HG03520 (cell line): ENCODE data around the gene NKX2-3.

ENCODE experiments used
- ATAC-seq: cut with Tn5 transposase; IDR thresholded peaks from one replicate; pipeline ENCODE4 v1.9.1; 2021; ENCODE audit warnings: mild to moderate bottlenecking, moderate library complexity; ENCODE audit not compliant: unreplicated experiment

The NKX2-3 gene

DNA sequence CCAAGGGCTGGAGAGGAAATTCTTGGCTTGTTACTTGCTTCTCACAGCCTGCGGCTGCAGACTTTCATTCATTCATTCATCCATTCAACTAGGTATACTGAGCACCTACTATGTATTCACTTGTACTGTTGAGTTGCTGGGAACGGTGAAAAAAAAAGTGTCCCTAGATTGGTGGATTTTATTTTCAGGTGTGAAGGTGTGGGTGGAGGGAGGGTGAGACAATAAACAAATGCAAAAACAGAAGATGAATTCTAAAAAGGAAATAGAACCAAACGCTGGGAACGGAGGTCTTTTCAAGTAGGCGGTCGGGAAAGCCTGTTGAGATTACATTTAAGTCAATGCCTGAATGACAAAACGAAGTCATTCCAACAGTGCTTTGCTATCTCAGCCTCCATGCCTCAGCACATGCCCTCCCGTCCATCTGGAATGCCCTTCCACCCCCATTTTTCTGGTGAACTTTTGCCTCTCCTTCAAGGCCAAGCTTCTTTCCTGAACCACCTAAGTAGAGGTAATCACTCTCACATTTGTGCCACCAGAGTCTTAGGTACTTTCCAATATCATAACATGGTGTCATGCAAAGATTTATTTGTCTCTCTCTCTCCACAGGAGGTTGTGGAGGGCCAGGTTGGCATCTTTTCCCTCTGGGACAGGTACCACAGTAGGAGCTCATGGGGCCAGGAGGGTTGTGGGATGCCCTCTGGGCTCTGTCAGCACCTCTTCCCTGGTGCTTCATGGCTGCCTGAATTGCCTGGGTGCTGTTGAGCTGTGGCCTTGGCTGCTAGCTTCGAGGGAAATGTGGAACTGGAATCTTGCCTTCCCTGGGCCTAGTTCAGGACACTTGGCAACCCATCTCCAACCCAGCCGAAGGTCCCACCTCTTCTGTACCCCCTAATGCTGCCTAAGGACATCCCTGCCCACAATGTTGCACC is 5.5 kb downstream of the NKX2-3 start:
- ATAC-seq = no peak

DNA sequence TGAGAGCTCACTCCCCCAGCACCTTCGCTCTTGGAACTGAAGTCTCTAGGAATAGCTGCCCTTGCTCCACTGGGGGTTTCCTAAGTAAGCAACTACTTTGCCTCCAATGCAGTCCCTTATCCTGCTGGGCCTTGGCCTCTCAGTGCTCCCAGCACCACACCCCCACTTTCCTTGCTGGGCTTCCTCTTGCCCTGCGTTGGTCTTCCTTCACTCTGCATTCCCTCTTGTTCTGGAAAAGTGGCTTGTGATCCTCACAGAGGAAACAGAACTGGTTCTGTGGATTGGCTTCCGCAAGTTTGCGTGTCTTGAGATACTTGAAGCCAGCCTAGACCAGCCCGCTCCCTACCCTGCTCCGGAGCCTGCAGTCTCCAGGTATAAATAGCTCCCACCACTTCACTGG is 6.4 kb downstream of the NKX2-3 start:
- no peak for ATAC-seq

DNA sequence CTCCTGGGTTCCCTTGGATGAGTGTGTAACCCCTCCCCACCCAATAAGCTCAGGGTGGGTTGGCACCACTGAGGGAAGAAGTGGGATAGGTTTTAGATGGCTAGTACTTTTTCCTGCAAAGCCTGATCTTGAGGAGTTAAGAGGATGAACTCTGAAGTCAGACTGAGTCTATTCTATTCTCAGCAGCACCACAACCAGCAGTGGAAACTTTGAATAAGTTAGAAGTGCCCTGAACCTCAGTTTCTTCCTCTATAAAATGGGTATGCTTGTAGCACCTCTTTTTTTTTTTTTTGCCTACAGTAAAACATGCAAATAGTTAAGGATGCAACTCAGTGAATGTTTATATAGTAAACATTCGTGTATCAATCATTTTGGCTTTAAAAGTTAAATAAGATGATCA is 7.1 kb downstream of the NKX2-3 start:
- ATAC-seq = no peak

DNA sequence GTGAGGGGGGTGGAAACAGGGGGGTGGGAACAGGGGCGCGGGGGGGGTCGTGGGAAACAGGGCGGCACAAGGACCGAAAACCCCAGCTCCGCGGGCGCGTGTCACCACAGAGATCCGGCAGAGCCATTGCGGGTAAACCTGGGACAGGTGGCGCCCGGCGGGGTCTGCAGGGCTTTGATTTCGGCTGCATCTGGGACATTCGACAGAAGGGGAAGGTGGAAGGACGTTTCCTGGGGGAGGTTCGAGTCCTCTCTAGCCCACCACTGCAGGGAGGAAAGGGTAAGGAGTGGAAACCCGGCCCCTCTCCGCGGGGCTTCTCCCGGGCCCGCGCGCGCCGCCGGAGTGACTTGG is 7.5 kb downstream of the NKX2-3 start:
- ATAC-seq = no peak

DNA sequence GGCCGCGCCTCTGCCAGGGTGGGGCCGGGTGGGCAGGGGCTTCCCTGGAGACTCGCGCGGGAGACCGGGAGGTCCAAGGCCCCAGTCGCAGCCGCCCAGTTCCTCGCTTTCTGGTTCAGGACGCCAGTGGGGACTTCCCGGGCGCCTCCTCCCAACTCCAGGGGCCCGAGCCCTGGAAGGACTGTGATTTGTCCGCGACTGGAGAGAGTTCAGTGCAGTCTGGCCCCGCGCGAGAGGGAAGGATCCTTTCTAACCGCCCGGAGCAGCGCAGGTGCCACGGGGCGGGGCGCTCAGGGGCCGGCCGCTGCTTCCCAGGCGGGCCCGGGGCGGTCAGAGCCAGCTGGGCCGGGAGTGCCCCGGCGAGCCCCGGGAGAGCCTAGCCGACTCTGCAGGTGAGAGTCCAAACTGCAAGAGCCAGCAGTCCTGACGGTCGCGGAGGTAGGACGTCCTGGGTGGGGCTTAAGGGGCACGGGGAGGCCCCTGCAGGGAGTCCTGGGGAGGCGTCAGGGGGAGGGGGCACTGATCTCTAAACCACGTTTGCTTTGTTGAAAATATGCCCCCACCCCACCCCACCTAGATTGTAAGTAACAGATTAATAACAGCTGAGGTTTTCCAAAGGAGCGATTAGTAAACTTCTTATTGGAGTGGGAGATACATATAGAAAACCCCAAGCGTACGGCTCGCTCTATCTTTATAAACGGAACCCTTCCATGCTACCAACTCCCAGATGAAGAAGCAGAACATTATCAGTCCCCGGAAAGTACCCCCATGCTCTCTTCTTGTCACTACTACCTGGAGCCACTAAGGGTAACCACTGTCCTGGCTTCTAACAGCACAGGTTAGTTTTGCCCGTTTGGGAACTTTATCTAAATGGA is 8.2 kb downstream of the NKX2-3 start:
- ATAC-seq = no peak

DNA sequence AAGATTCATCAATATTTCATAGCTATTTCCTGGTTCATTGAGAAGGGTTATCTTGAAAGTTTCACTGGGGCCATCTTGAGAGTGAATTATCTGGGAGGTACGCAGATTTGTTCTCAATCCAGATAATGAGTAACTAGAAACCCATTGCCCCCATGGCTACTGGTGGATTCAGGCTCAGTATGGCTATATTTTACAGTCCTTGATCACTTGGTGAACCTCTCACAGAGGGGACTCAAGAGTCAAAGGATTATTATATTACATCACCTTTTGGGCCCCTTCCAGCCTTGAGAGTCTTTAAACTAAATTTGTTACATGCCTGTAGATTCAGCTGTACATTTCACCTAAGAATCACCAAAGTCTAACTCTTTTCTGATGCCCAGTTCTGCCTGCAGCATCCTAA is 11.6 kb downstream of the NKX2-3 start:
- ATAC-seq = no peak

DNA sequence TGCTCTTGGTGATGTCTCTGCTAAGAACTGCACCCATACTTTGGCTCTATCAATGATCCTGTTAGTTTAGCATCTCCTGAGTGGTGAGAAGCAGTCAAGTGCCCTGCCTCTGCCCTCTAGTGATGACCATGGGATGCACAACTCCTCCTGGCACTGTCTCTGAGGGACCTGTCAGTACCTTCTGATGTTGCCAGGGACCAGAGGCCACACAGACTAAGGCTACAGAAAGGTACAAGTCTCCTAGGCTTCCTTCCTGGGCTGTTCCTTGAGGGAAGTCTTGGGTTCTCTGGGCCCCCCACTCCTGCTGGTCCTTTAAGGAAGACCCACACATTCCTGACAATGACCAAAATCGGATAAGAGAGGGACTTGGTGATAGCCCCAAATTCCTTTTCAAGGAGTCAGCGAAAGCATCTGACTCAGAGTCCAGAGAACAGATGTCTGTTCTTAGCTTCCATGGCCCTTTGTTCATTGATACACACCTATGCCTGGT is 15.3 kb downstream of the NKX2-3 start:
- no peak for ATAC-seq

DNA sequence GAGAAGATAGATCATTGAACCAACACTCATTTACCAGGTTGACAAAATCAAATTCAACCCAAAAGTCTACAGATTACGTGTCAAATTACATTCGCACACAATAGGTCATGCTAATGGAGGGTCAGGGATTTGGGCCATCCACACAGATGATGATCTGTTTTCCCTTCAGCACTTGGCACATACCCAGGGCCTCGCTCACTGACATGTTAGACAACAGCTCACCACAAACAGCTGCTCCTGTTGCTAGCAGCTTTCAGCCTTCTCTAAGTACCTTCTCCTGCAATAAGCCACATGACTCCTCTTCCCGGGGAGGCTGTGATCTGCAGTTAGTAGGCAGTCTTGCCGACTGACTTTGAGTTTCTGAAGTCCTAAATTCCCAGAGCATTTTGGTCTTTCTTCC is 18.4 kb downstream of the NKX2-3 start:
- ATAC-seq = no peak

DNA sequence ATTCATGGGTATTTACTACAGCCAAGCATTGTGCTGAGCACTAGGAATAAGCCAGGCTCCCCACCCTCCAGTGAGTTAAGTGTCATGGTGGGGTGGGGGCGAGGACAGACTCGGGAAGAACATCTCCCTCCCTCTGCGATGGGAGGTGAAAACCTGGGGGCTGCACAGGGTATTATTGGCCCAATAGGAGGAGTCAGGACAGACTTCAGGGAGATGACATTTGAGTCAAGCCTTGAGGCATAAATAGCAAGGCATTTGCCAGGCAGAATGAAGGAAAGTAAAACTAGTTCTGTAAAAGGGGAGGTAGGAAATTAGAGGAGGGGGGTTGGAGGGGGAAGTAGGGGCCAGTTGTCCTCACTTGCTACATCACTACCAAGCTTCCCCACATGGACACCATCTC is 18.9 kb downstream of the NKX2-3 start:
- ATAC-seq = no peak

DNA sequence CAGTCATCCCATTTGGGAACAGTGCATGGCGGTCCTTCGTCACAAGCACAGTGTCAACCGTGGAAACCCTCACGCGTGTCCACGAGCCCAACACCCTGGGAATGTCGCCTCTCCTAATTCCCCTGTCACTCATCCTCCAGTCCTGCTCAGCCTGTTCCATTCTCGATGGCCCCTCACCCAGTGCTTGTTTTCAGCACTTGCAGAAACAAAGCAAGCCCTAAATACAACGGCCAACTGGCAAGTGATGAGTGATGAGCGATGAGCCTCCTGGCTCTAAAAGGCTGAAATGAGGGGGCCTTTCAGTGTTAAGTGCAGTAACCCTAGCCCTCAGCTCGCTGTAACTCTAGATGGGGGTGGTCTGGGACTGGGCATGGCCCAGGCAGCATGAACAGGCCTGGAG is 22.6 kb downstream of the NKX2-3 start:
- ATAC-seq = no peak

DNA sequence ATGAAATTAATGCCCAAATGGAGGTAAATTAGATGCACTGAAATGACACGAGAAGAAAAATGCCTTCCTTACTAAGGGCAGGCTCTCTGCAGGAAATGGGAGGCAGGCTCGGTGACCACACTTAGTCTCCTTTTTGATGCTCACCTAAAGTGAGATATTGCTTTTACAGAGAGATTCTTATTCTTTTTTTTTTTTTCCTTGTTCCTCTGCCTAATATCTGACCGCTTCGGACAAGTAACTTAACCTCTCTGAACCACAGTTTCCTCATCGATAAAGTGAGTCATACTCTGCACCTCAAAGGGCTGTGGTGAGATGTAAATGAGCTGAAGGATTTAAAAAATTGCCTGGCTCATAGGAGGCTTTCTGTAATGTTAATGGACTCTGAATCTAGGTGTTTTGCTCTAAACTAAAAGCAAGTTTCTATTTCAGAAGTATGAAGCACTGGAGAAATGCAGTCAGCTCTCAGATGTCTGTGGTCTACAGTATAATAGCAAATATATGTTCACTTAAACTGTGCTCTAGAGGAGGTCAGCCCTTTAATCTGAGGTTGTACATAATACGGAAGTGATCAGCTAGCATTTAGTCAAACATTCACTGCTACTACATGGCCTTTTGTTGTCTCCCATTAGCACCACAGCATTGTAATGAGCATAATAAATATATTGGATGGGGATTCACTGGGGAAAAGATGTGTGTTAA is 23.2 kb downstream of the NKX2-3 start:
- ATAC-seq = peak; percentile 81

DNA sequence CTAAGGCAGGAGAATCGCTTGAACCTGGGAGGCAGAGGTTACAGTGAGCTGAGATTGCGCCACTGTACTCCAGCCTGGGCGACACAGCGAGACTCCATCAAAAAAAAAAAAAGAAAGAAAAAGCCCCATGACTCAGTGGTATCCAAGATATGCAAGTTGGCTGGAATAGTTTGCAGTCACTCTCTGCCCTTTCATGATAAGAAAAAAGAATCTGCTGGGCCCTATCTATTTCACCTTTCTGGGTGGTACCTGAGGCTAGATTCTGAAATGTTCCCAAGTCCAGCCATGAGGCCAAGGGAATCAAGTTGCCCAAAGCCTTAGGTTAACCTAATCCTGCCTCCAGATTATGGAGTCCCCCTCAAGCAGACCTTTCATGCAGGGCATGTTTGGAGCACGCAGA is 24.3 kb downstream of the NKX2-3 start:
- ATAC-seq = no peak

DNA sequence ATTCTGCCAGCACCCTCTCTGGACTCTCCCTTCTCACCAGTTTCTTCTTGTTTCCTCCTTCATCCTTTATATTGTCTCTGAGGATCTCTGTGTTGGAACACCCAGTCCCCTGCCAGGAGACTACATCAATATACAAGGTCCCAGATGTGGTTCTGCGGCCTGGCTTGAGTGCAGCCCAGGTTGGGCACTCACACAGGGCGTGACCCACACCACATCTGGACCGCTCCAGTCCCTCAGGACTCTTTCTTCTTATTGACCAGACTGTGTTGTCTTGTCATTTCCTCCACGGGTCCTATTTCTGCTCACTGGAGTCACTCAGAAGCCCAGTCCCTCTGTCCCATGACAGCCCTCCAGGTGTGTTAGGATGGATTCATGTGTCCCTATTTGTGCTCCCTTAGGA is 26.0 kb downstream of the NKX2-3 start:
- no peak for ATAC-seq

DNA sequence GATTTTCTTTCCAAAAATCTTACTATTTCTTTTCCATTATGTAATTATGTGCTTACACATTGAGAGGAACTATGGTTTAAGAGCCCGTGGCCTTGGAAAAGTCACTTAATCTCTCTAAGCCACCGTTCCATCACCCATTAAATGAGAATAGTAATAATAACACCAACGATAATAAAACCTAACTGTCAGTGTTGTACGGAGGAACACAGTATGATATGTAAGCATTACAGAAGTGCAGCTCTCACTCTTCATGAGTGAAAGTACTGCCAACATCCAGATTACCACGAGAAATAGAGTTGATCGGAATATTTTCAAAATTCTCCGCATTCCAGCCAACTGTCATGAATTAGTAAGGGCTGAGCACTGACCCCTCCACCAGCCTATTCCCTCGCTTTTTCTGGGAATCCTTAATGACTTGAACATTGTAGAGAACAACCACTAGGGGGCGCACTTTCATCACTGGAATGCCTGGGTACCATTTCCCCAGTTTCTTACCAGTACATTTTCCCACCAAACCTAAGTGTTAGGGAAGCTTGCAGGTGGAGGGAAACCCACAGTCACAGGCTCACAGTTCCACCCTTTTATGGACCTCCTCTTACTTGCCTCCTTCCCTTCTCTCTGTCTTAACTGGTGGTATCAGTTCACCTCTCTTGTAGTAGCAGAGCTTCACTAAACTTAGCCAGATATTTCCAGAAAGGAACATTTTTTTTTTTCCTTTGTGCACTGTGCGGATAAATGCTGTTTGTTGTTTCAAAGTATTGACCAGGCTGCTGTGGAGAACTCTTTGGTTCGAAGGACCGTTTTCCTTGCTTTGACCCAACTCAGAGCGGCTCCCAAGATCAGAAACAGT is 27.8 kb downstream of the NKX2-3 start:
- no peak for ATAC-seq

DNA sequence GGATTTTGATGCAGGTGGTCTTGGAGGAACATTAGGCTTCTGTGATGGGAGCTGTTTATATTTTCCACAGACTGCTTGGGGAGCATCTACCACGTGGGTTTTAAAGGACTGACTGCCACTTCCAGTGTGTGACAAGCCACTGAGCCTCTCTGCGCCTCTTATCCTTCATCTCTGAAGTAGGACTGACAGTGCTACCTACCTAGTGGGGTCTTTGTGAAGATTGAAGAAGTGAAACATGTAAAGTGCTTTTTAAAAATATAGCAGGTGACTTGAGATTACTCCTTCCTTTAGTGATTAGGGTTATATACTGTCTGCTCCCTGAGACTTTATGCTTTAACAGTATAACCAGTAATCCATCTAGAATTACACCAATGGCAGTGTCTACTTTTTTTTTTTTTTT is 29.9 kb downstream of the NKX2-3 start:
- ATAC-seq = no peak

DNA sequence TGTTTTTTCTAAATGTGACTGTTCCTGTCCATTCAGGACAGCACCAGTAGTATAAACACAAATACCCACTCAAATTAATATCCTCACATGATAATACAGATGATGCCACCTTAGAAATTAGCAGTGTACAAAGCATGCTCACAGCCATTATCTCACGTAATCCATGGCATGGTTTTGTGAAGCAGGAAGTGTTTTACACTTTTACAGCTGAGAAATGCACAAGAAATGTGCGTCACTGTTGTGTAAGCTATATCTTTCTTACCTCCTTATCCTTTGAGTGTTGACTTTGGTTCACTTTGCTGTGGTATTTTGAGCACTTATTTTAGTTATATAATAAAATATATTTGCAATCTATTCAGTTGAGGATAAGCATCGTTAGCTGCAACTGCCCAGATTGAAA is 31.6 kb downstream of the NKX2-3 start:
- ATAC-seq = no peak

DNA sequence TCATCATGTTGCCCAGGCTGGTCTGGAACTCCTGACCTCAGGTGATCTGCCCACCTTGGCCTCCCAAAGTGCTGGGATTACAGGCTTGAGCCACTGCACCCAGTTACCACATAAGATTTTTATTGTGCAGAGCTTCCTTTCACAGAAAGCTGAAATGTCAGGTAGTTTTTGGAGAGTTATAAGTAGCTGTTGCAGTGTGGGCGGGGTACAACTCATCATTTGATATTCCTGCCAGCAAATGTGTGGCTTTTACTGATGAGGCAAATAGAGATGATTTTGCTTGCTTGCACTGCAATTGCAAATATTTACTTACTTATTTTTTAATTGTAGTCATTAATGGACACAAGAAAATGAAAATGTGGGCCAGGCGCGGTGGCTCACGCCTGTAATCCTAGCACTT is 32.4 kb downstream of the NKX2-3 start:
- no peak for ATAC-seq

DNA sequence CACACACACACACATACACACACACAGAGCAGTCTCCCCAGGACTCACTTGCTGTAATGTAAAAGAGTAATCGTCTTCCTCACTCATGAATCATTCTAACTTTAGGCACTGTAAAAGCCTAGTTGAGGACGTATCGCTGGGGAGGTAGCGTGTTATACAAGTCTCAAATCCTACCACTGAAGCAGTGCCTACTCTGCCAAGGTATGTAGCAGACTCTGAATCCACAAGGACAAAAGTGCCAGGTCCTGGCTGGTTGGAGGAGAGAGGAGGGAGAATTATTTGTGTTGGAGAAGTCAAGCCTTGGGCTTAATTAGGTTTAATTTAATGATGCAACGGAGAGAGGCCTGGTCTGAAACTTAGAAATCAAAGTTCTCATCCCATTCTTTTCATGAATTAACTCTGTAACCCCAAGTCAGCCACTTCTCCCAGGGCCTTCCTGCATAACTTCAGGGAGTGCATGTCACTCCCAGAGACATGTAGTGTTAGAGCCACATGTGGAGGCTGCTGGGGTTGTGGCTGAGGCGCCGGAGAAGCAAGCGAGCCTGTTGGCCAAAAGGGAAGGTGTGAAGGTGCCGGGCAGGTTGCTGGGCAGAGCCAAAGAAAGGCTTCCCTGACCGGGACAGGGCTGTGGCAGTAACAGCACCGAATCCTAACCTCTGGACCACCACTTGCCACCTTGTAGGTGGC is 36.7 kb downstream of the NKX2-3 start:
- no peak for ATAC-seq

DNA sequence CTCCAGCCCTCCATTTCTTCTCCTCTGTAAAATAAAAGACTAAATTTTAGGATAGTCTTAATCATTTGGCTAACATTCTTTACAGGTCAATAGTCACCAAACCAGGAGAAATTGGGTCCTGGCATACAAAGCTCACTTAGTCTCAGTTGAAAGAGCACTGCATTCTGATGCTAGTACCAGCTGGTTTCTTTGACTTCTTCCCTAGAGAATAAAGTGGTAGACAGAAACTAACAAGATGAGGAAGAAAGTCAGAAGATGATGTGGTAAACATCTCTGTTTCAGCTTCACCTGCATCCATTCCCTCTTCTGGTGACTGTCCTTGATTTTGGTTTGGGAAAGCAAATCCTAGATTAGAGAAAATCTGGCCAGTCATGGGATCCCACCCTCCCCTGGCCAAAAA is 37.2 kb downstream of the NKX2-3 start:
- no peak for ATAC-seq

DNA sequence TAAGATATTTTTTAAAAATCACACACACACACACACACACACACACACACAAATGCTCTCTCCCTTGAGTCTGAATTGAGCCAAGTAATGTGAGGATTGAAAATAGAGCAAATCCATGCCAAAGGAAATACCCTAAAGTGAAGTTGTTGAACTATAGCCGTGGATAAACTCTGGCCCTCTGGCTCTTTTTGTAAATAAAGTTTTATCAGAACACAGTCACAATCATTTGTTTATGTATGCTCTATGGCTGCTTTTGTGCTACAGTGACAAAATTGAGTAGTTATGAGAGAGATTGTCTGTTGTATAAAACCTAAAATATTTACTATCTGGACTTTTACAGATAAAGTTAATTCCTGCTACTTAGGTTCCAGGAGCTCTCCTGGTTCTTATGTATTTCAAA is 39.1 kb downstream of the NKX2-3 start:
- no peak for ATAC-seq
